ENCODE data around the gene HOXD11.

HOXD11 gene

DNA sequence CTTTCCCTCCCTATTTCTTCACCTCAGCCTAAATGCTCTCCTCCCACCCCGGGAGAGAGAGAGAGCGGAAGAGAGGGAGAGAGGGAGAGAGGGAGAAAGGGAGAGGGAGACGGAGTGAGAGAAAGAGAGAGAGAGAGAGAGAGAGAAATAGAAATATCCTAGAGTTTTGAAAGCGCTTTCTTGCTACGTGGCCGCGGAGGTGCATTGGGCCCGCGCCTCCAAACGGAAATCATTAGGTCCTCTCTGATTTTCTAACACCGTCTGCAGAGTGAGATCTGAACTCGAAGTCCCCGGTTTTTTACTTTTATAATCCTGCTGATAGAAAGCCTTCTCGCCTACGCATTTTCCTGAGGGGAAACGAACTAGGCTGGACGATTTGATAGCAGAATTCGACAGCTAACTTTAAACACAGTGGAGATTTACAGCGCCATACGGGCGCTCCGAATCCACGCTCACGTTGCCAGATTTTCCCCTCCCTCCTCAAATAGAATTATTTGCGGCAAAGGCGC is 22.4 kb upstream of the HOXD11 start:
- Histone ChIP-seq H2BK5ac (ENCODE audit: low read length) (no peak overlapping the region), H4K91ac (ENCODE audit: low read depth, low read length, poor library complexity) (no peak overlapping the region), H2AK5ac (ENCODE audit: low read depth, low read length) (no peak overlapping the region), H3K27me3 (ENCODE audit: control insufficient read depth in 3 of 3, insufficient read depth in 3 of 3, low read depth in 1 of 3, low read length in 3 of 3) (peaks cover 58 to 100% (median 98%) of the 10 kb centered on the region in 3 experiments), H3K27ac (replicated peaks; ENCODE audit: low read length) (no peak overlapping the region), H3K14ac (ENCODE audit: low read length) (no peak overlapping the region), H3K9me3 (replicated peaks in 1 of 2; ENCODE audit: control insufficient read depth in 2 of 2, insufficient read depth in 1 of 2, low read depth in 1 of 2, low read length in 2 of 2) (peaks cover 0 to 3% of the 10 kb centered on the region in 2 donors), H3K23ac (ENCODE audit: low read depth, low read length, poor library complexity) (no peak overlapping the region), H3K9ac (ENCODE audit: low read depth, low read length, poor library complexity) (no peak overlapping the region), H3K18ac (ENCODE audit: low read length) (no peak overlapping the region), H2BK12ac (ENCODE audit: low read length) (no peak overlapping the region), H3K4me1 (ENCODE audit: control insufficient read depth in 2 of 2, insufficient read depth in 1 of 2, low read depth in 1 of 2, low read length in 2 of 2) (peaks cover 0 to 3% of the 10 kb centered on the region in 2 donors), H4K8ac (ENCODE audit: low read depth, low read length) (no peak overlapping the region), H3K4me3 (ENCODE audit: low read length in 2 of 2) (no peak overlapping the region), H2BK120ac (ENCODE audit: low read depth, low read length) (no peak overlapping the region), H2AFZ (ENCODE audit: low read length) (peak overlapping the region; percentile 48), H3K79me1 (ENCODE audit: low read depth, low read length) (no peaks in the 10 kb centered on the region), H2BK15ac (ENCODE audit: low read length) (no peak overlapping the region), H3K4ac (ENCODE audit: low read length) (no peak overlapping the region), H3K4me2 (ENCODE audit: insufficient read depth, low read length, poor library complexity, severe bottlenecking) (no peak overlapping the region), H3K36me3 (replicated peaks in 1 of 2; ENCODE audit: control insufficient read depth in 2 of 2, insufficient read depth in 2 of 2, low read length in 2 of 2) (no peaks in the 10 kb centered on the region)
- WGBS, 2 donors (ENCODE audit: extremely low coverage in 2 of 2, insufficient read length in 2 of 2, insufficient replicate concordance in 1 of 2) = no CpG with 5 or more reads among the region's 26 CpGs
- no peak for DNase-seq (ENCODE audit: low spot score)

DNA sequence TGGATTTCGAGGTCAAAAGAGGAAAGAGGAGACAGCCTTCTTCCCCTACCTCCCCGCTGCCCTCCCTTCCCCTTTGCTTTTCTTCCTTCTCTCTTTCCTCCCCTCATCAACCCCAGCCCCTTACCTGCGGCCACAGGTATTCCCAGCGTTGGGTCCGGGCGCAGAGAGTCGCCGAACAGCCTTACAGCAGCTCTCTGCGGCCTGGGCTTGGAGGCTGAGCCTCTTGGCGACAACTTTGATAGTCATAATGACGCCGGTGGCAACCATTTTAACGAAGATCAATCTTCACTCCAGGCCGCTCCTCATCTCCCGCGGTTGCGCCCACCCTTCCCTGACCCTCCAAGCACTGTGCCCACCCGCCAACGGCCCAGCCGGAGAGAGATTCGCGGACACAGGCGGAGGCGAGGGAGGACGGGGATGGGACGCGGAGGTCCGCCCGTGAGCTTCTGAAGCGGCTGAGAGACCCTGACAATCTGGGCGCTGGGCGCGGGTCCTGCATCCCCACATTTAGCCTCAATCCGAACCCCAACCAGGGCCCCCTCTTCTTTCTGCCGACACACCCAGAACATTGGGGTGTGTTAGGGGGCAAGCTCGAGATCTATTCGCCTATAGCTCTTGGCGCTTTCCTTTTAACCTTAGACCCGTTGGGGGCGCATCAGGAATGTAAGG is 21.8 kb upstream of the HOXD11 start:
- peaks cover 0 to 3% of the 10 kb centered on the region in 2 donors for H3K9me3 ChIP-seq (replicated peaks in 1 of 2; ENCODE audit: control insufficient read depth in 2 of 2, insufficient read depth in 1 of 2, low read depth in 1 of 2, low read length in 2 of 2)
- no peak overlapping the region for H3K4me2 ChIP-seq (ENCODE audit: insufficient read depth, low read length, poor library complexity, severe bottlenecking)
- H2BK15ac ChIP-seq (ENCODE audit: low read length) = no peak overlapping the region
- DNase-seq (ENCODE audit: low spot score) = no peak
- no peak overlapping the region for H2AK5ac ChIP-seq (ENCODE audit: low read depth, low read length)
- no peaks in the 10 kb centered on the region for H3K79me1 ChIP-seq (ENCODE audit: low read depth, low read length)
- peak overlapping the region; percentile 25 for H3K18ac ChIP-seq (ENCODE audit: low read length)
- peaks cover 0 to 3% of the 10 kb centered on the region in 2 donors for H3K4me1 ChIP-seq (ENCODE audit: control insufficient read depth in 2 of 2, insufficient read depth in 1 of 2, low read depth in 1 of 2, low read length in 2 of 2)
- H2BK120ac ChIP-seq (ENCODE audit: low read depth, low read length) = no peak overlapping the region
- peak overlapping the region; percentile 48 for H2AFZ ChIP-seq (ENCODE audit: low read length)
- H3K27ac ChIP-seq (replicated peaks; ENCODE audit: low read length) = no peak overlapping the region
- H3K4ac ChIP-seq (ENCODE audit: low read length) = no peak overlapping the region
- no peak overlapping the region for H3K23ac ChIP-seq (ENCODE audit: low read depth, low read length, poor library complexity)
- no peak overlapping the region for H3K4me3 ChIP-seq (ENCODE audit: low read length in 2 of 2)
- no peak overlapping the region for H3K14ac ChIP-seq (ENCODE audit: low read length)
- H4K91ac ChIP-seq (ENCODE audit: low read depth, low read length, poor library complexity) = no peak overlapping the region
- H2BK5ac ChIP-seq (ENCODE audit: low read length) = no peak overlapping the region
- H2BK12ac ChIP-seq (ENCODE audit: low read length) = no peak overlapping the region
- WGBS, 2 donors (ENCODE audit: extremely low coverage in 2 of 2, insufficient read length in 2 of 2, insufficient replicate concordance in 1 of 2) = no CpG with 5 or more reads among the region's 40 CpGs
- H3K27me3 ChIP-seq (ENCODE audit: control insufficient read depth in 3 of 3, insufficient read depth in 3 of 3, low read depth in 1 of 3, low read length in 3 of 3) = peaks cover 63 to 100% (median 100%) of the 10 kb centered on the region in 3 experiments
- H4K8ac ChIP-seq (ENCODE audit: low read depth, low read length) = no peak overlapping the region
- no peak overlapping the region for H3K9ac ChIP-seq (ENCODE audit: low read depth, low read length, poor library complexity)
- no peaks in the 10 kb centered on the region for H3K36me3 ChIP-seq (replicated peaks in 1 of 2; ENCODE audit: control insufficient read depth in 2 of 2, insufficient read depth in 2 of 2, low read length in 2 of 2)

DNA sequence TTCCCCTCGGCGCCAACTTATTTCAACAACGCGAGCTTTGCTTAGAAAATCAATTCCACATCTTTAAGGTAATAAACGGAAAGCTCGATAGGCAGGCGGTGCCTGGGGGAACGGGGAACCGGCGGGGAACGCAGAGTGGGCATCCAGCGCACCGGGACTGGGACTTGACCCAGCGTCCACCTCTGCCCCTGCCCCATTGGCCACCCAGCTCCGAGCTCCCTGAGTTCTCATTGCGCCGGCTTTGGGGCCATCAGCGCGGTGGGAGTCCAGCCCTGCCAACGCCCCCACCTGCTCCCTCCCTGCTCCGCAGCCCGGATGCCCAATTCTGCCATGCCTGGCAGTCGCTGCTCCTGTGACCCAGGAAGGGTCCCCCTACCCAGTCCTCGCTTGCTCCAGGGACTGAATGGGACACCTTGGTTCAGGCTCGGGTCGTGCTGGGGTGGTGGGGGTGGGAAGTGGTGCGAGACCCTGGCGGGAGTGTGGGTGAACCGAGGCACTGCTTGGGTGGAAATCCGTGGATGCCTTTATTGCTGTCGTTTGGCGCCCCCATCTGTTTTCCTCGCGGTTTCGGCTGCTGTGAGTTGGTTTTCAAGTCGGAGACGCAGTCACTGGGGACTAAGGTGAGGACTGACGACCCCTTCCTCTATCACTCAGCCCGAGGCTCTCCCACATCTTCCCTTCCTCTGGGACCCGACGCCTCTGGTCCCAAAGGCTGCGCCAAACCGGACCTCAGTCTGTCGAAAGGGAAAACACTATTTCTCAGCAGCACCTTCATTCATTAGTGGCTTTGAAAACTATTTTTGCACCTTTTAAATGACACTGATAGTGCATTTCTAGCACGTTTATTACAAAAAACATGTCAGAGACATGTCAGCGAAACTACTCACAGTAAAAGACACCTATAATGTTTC is 21.0 kb upstream of the HOXD11 start:
- no CpG with 5 or more reads among the region's 46 CpGs for WGBS, 2 donors (ENCODE audit: extremely low coverage in 2 of 2, insufficient read length in 2 of 2, insufficient replicate concordance in 1 of 2)
- Histone ChIP-seq H3K4me3 (ENCODE audit: low read length in 2 of 2) (no peak overlapping the region), H3K27me3 (ENCODE audit: control insufficient read depth in 3 of 3, insufficient read depth in 3 of 3, low read depth in 1 of 3, low read length in 3 of 3) (peaks cover 57 to 100% (median 98%) of the 10 kb centered on the region in 3 experiments), H3K4ac (ENCODE audit: low read length) (no peak overlapping the region), H2BK15ac (ENCODE audit: low read length) (no peak overlapping the region), H3K4me1 (ENCODE audit: control insufficient read depth in 2 of 2, insufficient read depth in 1 of 2, low read depth in 1 of 2, low read length in 2 of 2) (peaks cover 0 to 3% of the 10 kb centered on the region in 2 donors), H3K9me3 (replicated peaks in 1 of 2; ENCODE audit: control insufficient read depth in 2 of 2, insufficient read depth in 1 of 2, low read depth in 1 of 2, low read length in 2 of 2) (no peaks in the 10 kb centered on the region), H3K79me1 (ENCODE audit: low read depth, low read length) (no peaks in the 10 kb centered on the region), H2AK5ac (ENCODE audit: low read depth, low read length) (no peak overlapping the region), H3K36me3 (replicated peaks in 1 of 2; ENCODE audit: control insufficient read depth in 2 of 2, insufficient read depth in 2 of 2, low read length in 2 of 2) (no peaks in the 10 kb centered on the region), H2BK12ac (ENCODE audit: low read length) (no peak overlapping the region), H3K27ac (replicated peaks; ENCODE audit: low read length) (no peak overlapping the region), H4K8ac (ENCODE audit: low read depth, low read length) (no peak overlapping the region), H3K23ac (ENCODE audit: low read depth, low read length, poor library complexity) (no peak overlapping the region), H3K9ac (ENCODE audit: low read depth, low read length, poor library complexity) (no peak overlapping the region), H4K91ac (ENCODE audit: low read depth, low read length, poor library complexity) (no peak overlapping the region), H3K4me2 (ENCODE audit: insufficient read depth, low read length, poor library complexity, severe bottlenecking) (no peak overlapping the region), H2AFZ (ENCODE audit: low read length) (no peak overlapping the region), H3K14ac (ENCODE audit: low read length) (no peak overlapping the region), H2BK5ac (ENCODE audit: low read length) (no peak overlapping the region), H3K18ac (ENCODE audit: low read length) (no peak overlapping the region), H2BK120ac (ENCODE audit: low read depth, low read length) (no peak overlapping the region)
- no peak for DNase-seq (ENCODE audit: low spot score)
